HG03039 (cell line): ENCODE measurements around the gene RNF183.

Experiments used
- ATAC-seq: cut with Tn5 transposase; IDR thresholded peaks from one replicate; pipeline ENCODE4 v1.9.1; 2021; ENCODE audit warnings: mild to moderate bottlenecking, moderate library complexity; ENCODE audit not compliant: unreplicated experiment

The RNF183 gene, protein sequence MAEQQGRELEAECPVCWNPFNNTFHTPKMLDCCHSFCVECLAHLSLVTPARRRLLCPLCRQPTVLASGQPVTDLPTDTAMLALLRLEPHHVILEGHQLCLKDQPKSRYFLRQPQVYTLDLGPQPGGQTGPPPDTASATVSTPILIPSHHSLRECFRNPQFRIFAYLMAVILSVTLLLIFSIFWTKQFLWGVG

DNA sequence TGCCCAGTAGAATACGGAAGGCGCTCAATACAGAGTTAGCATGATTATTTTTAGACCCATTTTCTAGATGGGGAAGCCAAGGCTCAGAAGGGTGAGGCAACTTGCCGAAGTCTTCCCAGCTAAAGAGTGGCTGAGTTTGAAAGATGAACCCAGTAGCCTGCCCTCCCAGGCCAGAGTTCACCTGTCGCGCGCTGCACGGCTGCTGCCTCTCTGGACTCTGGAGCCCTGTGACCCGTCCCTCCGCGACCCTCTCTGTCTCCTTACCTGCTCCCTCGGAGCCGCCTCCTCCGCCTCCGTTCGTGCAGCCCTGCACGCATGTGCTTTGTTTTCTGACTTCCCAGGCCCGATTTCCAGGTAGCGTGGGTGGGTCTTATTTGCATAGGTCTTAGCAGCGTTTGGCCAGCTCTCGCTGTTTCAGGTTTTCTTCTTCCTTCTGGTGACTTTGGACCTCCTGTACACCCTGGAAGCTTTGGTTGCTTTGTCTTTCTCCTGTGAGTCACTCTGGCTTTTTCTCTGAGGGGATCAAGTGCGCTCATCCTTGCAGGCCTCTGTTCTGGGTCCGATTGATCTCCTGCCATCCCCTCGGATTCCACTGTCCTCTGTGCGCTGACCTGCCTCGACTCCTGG is at the start of gene RNF183:
RNF183 (minus strand) TSS at position 585 of the 627 bp plus-strand sequence. CDS start 5,192 bp downstream, outside the sequence.
- ATAC-seq, result no peak

DNA sequence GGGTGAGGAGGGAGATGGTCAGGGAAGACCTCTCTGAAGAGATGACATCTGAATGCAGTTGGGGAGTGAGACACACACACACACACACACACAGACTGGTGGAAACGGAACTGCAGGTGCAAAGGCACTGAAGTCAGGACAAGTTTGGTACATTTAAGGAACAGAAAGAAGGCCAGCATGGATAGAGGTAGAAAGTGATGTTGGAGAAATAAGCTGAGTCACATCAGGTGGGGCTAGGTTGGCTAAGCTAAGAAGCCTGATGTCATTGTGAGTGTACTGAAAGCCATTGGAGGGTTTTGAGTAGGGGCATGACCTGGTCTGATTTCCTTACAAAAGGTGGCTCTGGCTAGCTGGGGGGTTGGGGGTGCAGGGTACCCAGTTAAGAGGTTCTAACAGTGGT is 49.2 kb upstream of the RNF183 start:
- ATAC-seq, result no peak

DNA sequence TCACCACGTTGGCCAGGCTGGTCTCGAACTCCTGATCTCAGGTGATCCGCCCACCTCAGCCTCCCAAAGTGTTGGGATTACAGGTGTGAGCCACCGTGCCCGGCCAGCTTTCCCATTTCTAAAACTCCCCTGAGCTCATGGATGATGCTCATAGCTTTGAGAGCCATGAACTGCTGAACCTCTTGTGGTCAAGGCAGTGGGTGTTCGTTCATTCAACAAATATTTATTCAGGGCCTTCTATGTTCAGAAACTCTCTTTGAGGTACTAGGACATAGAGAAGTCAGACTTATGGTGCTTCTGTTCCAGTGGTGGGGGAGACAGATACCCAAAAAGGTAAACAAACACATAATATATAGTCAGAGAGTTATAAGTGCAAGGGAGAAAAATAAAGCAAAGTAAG is 48.8 kb upstream of the RNF183 start:
- ATAC-seq, result no peak

DNA sequence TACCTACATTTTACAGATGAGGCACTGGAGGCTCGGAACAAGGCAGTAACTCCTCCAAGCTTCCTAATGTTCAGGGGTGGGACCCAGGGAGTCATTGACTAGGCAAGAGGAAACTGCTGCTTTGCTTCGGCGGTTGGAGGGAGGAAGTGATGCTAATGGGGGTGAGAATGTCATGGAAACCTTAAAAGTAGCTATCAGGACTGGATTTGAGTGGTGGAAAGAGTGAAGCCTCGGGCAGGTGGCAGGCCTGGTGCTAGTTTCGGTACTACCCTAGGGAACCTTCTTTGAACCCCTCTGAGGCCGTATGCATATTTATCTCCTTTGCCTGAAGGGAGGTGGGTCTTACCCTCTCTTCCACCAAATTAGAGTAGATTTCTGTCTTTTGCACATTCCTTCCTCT is 47.8 kb upstream of the RNF183 start:
- ATAC-seq, result no peak

DNA sequence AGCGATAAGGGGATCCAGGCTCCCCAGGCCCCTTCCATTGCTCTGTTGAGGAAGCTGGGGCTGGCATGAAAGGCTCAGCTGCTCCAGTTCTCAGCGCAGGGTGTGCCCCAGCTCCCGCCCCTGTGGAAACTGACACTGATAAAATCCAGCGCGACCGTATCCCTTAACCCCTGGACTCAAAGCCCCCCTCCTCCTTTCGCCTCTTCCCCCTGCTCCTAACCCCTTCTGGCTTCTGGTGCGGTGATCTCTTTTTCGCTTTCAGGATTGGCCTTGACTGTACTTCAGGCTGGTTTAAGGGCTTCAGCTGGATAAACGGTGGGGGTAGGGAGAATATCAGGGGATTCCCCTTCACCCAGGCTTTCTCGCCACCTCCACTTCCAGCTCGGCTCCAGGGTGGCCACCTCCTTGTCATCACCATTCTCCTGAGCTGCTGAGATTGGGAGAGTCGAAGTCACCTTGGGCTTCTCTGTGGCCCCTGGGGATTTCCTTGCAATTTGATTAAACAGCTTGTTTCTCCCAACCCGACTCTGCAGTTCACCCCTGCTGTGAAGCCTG is 47.0 kb upstream of the RNF183 start:
- no peak for ATAC-seq

DNA sequence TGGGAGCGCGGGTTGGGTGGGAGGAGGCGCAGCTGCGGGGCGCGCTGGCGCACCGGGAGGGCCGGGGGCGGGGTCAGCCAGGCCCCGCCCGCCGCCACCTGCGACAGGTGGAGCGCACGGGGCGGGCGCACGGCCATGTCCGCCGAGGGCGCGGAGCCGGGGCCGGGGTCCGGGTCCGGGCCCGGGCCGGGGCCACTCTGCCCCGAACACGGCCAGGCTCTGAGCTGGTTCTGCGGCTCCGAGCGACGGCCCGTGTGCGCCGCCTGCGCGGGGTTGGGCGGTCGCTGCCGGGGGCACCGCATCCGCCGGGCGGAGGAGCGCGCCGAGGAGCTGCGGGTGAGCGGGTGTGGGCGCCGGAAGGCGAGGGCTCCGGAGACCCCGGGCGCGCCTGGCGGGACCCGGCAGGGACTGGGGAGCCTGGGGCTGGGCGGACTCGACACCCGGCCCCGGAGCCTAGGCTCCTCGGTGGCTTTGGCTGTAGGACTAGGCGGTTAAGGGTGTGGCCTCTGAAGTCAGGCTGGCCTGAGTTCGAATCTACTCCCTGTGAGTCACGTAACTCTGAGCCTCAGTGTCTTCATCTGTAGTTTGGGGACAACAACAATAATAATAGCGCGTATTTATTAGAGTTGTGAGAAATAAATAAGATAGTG is 46.4 kb upstream of the RNF183 start, which contains the start of gene BSPRY:
BSPRY (plus strand) TSS at position 97 of the 650 bp plus-strand sequence; CDS start at position 136, 39 bp downstream.
- ATAC-seq, result no peak

DNA sequence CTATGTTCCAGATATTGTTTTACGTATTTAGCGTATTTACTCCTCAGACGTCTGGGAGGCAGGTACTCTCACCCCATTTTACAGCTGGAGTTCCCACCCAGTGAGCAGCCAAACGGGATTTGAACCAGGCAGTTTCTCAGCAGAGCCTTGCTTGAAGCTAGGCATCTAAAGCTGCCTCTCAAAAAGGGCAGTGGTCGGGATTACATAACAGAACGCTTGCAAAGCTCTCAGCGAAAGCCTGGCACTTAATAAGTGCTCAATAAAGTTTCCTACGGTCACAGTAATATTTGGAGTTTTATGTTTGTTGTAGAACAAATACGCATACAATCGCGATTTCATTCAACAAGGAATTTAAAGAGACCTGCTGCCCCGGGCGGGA is 45.9 kb upstream of the RNF183 start:
- no peak for ATAC-seq

DNA sequence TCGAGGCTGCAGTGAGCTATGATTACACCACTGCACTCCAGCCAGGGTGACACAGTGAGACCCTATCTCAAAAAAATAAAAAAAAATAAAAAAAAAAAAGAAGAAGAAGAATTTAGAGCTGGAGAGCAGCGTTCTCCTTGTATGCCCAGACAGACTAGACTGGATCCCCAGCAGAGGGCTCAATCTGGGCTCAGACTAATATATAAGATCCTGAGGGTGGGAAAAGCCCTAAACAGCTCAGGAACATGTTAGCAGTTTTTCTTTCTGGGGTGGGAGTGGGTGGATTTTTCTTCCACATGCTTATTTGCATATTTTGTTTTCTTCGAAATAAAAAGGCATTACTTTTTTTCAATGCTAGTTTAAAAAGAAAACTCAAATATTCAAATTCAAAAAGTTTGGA is 45.3 kb upstream of the RNF183 start:
- ATAC-seq, result no peak

DNA sequence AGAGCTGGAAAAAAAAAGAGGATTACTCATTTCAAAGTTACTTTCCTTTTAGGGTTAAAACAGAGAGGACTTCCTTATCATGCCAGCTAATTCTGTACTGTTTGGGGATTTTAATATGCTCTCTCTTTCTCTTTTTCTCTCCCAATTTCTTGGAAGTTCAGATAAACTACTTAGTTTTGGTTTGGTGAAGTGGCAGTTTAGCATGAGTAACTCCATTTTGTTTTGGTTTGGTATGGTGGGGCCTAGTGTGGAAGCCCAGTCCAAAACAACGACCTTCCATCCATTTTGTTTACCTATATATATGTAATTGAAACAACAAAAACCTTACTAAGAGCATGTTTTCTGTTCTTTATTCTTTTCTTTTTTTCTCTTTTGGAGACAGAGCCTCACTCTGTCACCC is 42.5 kb upstream of the RNF183 start:
- no peak for ATAC-seq

DNA sequence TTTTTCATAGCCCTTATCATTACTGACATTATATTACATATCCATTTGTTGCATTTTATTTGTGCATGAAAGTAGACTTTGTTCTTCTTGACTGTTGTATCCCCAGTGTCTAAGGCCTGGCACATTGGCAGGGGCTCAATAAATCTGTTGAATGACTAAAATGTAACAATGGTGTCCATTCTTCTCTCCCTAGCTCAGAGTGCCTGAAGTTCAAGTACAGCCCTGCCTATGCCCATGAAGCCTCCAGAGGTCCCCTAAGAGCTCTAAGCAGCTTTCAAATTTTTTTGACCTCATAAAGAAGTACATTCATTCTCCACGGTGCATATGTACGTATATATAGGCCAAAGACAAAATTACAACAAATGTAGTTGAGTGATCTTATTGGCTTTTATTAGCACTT is 42.0 kb upstream of the RNF183 start:
- ATAC-seq, result no peak

DNA sequence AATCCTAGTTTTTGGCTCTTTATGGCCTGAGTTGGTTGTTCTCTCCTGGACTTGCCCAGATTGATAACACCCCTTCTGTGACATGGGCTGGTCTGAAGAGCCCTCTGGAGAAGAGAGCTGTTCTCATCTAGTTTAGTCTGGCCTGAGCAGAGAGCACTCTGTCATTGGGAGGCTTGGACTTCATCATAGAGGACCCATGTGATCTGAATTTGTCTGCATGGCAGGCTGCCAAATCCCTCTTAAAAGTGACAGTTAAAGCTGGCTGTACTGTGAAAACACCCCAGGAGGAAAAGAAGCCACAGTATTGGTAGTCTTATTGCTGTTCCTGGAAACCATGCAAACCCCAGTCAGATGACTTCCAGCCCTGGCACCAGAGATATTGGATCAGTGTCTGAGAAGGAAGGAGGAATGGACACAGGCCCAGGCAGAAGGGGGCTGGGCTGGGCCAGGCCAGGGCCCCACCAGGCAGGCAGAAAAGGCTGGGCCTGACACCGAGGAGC is 40.6 kb upstream of the RNF183 start:
- ATAC-seq, result no peak

DNA sequence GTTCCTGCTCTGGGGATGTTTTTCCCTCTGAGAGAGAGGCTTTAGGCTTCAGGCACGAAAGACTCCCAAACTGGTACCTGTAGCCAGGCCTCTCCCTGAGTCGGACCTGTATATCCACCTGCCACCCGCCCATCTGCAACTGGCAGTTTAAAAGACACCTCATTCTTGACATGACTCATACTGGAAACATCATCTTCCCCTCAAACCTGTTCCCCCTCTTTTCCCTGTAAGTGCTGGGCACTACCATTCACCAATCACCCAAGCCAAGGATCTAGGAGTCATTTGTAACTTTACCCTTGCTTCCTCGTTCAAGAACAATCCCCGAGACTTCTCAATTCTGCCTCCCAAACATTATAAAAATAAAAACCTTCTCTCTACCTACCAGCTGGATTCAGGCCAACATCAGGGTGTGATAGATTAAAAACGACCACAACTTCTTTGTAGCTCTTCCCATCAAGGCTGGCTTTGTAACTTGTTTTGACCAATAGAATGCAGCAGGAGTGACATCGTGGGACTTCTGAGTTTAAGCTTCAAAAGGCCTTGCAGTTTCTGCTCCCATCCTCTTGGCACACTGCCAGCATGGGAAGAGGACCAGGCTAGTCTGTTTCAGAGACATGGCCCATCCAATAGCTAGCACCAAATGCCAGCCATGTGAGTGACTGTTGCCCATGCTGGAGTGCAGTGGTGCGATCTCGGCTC is 38.7 kb upstream of the RNF183 start:
- no peak for ATAC-seq

DNA sequence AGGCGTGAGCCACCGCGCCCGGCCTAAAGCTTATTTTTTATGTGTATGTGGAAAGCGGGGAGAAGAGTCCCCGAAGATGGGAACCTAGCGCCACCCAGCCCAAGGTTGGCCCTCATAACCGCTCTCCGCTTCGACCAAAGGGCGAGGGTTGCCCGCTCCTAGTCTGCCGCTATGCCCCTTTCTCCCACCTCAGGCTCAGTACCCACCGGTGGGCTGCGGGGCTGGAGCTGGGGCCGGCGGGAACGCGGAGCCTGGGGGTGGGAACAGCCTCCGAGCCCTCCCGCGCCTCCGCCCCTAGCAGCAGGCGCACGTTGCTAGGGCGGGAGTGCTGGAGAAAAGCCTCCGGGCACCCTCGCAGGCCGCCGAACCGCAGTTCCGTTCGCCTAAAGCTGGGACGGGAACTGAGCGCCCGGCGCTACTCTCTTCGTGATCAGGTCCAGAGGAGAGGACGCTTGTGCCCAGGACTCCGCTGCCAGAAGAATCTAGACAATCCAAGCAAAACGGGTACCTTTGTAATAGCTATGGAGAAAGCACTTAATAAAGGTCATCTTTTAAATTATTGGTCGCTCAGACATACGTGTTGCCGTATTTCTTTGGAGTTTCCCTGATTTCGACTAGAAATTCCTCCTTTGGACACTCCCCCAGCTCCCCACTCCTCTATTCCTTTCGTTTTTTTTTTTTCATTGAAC is 37.0 kb upstream of the RNF183 start, which contains the start of gene WDR31:
WDR31 (minus strand) TSS at position 265 of the 689 bp plus-strand sequence. CDS start 8,253 bp downstream, outside the sequence.
- ATAC-seq, result peak; percentile 95

DNA sequence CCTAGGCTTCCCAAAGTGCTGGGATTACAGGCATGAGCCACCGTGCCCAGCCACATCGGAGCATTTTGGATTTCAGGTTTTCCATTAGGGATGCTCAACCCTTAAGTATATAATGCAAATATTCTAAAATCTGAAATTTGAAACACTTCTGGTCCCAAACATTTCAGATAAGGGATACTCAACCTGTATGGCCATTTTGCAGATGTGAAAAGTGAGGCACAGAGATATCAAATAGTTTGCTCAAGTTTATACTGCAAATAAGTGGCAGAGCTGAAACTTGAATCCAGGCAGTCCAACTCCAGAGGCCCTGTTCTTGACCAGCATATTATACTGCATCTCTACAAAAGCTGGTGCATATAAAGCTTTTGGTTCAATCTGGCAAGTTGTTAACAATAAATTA is 34.5 kb upstream of the RNF183 start:
- ATAC-seq, result no peak

DNA sequence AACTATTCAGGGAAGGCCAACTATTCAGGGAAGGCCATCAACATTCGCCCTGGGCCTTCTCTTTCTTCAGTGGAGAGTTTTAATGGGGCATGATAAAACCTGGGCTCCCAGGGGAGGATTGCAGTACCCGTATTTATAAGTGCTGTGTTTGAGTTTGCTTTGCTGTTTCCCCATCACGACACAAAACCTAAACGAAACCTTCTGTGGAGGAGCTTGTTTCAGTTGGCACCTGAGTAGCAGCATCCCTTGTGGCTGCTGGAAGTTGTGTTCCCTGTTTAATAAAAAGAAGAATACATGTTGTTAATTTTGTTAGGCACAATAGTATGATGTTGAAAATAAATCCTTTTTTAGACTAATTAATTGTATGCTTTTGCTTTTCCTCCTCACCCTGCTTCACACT is 28.6 kb upstream of the RNF183 start:
- no peak for ATAC-seq

DNA sequence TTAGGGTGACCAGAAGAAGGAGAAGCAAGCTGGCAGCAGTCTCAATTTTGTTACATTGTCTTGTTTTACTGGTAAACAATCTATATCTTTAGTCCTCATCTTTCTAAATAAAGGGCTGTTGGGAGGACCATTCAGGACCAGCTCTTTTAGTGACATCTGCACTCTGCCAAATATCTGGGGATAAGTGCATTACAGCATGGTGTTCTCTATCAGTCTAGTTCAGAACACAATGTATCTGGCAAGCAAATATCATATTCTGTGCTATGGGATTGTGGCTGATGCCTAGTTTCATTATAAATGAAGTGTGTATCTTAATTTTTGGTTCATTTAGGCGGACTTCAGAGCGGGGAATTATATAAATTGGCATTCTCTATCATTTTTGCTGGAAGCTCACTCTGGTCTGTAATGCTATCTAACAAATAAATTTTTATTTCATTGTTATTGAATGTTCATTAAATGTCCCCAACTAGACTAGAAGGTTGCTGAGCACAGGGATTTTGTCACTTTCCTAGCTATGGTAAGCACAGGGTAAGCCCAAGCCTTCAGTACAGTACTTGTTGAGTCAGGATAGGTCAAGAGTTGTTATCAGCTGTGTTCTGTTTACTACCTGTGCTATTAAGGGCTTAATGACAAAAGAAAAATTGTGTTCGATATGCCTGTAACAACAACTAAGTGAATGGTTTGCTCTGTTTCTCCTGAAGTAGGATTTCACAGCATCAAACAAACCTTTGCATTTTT is 25.0 kb upstream of the RNF183 start:
- ATAC-seq, result no peak

DNA sequence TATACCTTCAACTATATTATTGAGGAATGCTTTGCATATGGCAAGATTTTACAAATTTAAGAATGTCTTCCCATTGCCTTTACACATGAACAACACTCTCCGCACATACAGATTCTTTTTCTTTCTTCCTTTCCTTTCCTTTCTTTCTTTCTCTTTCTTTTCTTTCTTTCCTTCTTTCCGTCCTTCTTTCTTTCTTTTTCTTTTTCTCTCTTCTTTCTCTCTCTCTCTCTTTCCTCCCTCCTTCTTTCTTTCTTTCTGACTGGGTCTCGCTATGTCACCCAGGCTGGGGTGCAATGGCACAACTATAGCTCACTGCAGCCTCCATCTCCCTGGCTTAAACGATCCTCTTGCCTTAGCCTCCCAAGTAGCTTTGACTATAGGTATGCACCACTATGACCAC is 23.1 kb upstream of the RNF183 start:
- ATAC-seq, result no peak

DNA sequence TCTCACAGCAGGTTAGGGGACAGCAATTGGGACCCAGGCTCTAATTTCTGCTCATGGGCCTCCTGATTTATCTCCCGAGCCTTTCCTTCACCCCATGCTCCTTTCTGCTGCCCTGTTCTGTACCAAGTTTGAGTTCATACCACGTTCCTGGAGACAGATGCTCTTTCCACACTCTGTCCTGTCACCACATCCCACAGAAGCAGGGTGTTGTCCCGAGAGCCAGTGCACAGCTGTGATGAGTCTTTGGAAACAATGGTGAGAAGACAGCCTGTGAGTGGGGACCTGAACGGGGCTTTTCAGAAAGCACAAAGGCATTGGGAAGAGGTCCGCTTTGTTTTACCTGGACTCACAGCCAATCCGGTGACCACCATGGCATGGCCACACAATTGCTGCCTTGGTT is 19.5 kb upstream of the RNF183 start:
- ATAC-seq, result no peak

DNA sequence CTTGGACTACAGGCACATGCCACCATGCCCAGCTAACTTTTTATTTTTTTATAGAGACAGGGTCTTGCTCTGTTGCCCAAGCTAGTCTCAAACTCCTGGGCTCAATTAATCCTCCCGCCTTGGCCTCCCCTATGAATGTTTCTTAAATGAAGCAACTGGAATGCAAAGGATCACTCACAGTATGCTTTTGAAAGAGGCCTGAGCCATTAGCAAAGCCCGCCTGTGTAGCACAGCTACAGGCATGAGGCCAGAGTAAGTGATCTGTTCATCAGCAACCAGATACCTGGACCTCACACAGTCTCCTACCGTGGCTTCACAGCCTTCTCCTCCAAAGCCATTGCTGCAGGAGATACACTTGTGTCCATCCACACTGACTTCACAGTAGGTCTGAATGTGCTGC is 16.9 kb upstream of the RNF183 start:
- no peak for ATAC-seq

DNA sequence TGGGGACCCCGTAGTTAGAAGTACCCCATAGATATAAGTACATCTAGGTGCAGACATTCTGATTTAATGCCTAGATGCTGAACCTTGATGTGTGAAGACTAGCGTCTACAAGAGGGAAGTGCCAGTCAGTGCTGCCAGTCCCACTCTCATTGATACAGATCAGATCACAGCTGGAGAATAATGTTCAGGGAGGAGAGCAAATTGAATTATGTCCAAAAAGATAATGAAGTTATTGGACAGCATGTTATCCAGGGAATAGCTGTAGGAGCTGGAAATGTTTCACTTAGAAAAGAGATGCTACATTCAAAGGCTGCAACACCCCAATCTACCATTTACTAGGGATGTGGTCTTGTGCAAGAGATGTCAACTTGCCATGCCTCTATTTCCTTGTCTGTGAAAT is 15.9 kb upstream of the RNF183 start:
- no peak for ATAC-seq
